NB4 (cell line): ENCODE results near the gene SLC7A8.

Source experiments
- DNase-seq: peaks from one replicate; pipeline ENCODE4 v3.0.0; 2010; ENCODE audit warnings: low read depth
- H3K4me3 ChIP-seq: one replicate; pipeline ENCODE4 v1.5.1; 2011; ENCODE audit warnings: mild to moderate bottlenecking, low read depth, low read length, moderate library complexity
- CTCF ChIP-seq: IDR thresholded peaks from one replicate; pipeline ENCODE4 v1.5.1; 2012; ENCODE audit warnings: low read depth, low read length
- MAX ChIP-seq: IDR thresholded peaks from 2 replicates; pipeline ENCODE4 v1.6.1; 2011; ENCODE audit warnings: low read depth, low read length
- MYC ChIP-seq: IDR thresholded peaks from 2 replicates; pipeline ENCODE4 v1.6.1; 2011; ENCODE audit warnings: low read depth, low read length
- POLR2A ChIP-seq: IDR thresholded peaks from 2 replicates; pipeline ENCODE4 v1.6.1; 2011; ENCODE audit warnings: mild to moderate bottlenecking; ENCODE audit not compliant: insufficient read length; ENCODE audit errors: extremely low read depth

Gene SLC7A8

GRCh38 chr14:23162005-23162404 is 21.5 kb downstream of the SLC7A8 start:
- H3K4me3 ChIP-seq: no peak overlapping the region
- TF ChIP-seq MYC (no peak), CTCF (no peak), MAX (no peak), POLR2A (no peak)
- DNase-seq: no peak

- no peak overlapping the region for H3K4me3 ChIP-seq
- TF ChIP-seq POLR2A (no peak), MYC (peak; percentile 39; the same call in 1 of the 2 replicates), MAX (peak; percentile 64), CTCF (no peak)
- DNase-seq: peak; percentile 68
Measured at GRCh38 chr14:23160924-23161522, 22.4 kb downstream of the SLC7A8 start.

GRCh38 chr14:23159532-23159931 is 23.9 kb downstream of the SLC7A8 start:
- no peak overlapping the region for H3K4me3 ChIP-seq
- no peak for DNase-seq
- TF ChIP-seq MAX: no peak
- no peak for TF ChIP-seq MYC
- no peak for TF ChIP-seq POLR2A
- no peak for TF ChIP-seq CTCF

GRCh38 chr14:23158779-23159178 is 24.7 kb downstream of the SLC7A8 start:
- no peak overlapping the region for H3K4me3 ChIP-seq
- TF ChIP-seq POLR2A: no peak
- TF ChIP-seq MYC: no peak
- no peak for TF ChIP-seq MAX
- no peak for TF ChIP-seq CTCF
- no peak for DNase-seq

GRCh38 chr14:23154964-23155587 is 28.4 kb downstream of the SLC7A8 start:
- DNase-seq: no peak
- H3K4me3 ChIP-seq: no peak overlapping the region

More at GRCh38 chr14:23154964-23155587, 28.4 kb downstream of the SLC7A8 start:
- TF ChIP-seq POLR2A (no peak), MYC (no peak), MAX (no peak), CTCF (no peak)
